SK-N-SH treated with all-trans-retinoic acid at 6 μM for 48 hours (cell line): ENCODE results near the gene KIF6.
"Not testable (repeated sequence)": the region's sequence is repeated elsewhere in the genome, so short reads cannot be mapped to it uniquely, and the experiment has no call there.

ENCODE experiments used
- ATAC-seq: fragments of 200-7000 bp; cut with Tn5 transposase; 3 replicates; pipeline ENCODE4 v1.9.1; 2020; ENCODE audit warnings: mild to moderate bottlenecking, moderate library complexity
- ARNTL ChIP-seq: fragments of 450-650 bp; formaldehyde crosslinking; IDR thresholded peaks from 2 replicates; pipeline ENCODE4 v1.5.0; 2020; ENCODE audit warnings: low read depth, mild to moderate bottlenecking, moderate library complexity, borderline replicate concordance
- BACH2 ChIP-seq: fragments of 250-450 bp; sonication (Bioruptor Pico); IDR thresholded peaks from 2 replicates; pipeline ENCODE4 v1.9.0; 2021; ENCODE audit warnings: mild to moderate bottlenecking, borderline replicate concordance
- CSDC2 ChIP-seq: fragments of 250-450 bp; sonication (Bioruptor Pico); IDR thresholded peaks from 2 replicates; pipeline ENCODE4 v1.5.0; 2020; ENCODE audit warnings: mild to moderate bottlenecking, moderate library complexity
- ESRRG ChIP-seq: fragments of 250-450 bp; sonication (Bioruptor Pico); IDR thresholded peaks from 2 replicates; pipeline ENCODE4 v1.6.1; 2021; ENCODE audit warnings: mild to moderate bottlenecking
- ISL1 ChIP-seq: fragments of 250-450 bp; sonication (Bioruptor Pico); IDR thresholded peaks from 2 replicates; pipeline ENCODE4 v2.1.2; 2022; ENCODE audit warnings: mild to moderate bottlenecking, moderate library complexity
- OSR1 ChIP-seq: fragments of 250-450 bp; sonication (Bioruptor Pico); IDR thresholded peaks from 2 replicates; pipeline ENCODE4 v1.8.0; 2022; ENCODE audit warnings: moderate library complexity, mild to moderate bottlenecking, inconsistent platforms
- PATZ1 ChIP-seq: fragments of 250-450 bp; sonication (Bioruptor Pico); IDR thresholded peaks from 2 replicates; pipeline ENCODE4 v1.8.0; 2020; ENCODE audit warnings: mild to moderate bottlenecking, moderate library complexity, borderline replicate concordance
- POU6F1 ChIP-seq: fragments of 250-450 bp; sonication (Bioruptor Pico); IDR thresholded peaks from 2 replicates; pipeline ENCODE4 v1.8.0; 2021; ENCODE audit warnings: low read depth, mild to moderate bottlenecking, moderate library complexity, borderline replicate concordance
- PPARA ChIP-seq: fragments of 250-450 bp; sonication (Bioruptor Pico); IDR thresholded peaks from 2 replicates; pipeline ENCODE4 v1.5.0; 2020; ENCODE audit warnings: mild to moderate bottlenecking, borderline replicate concordance
- RARB ChIP-seq: fragments of 250-450 bp; sonication (Bioruptor Pico); IDR thresholded peaks from 2 replicates; pipeline ENCODE4 v1.8.0; 2021; ENCODE audit warnings: mild to moderate bottlenecking, moderate library complexity
- SNAI2 ChIP-seq: fragments of 250-450 bp; sonication (Bioruptor Pico); IDR thresholded peaks from 2 replicates; pipeline ENCODE4 v1.5.0; 2020; ENCODE audit warnings: mild to moderate bottlenecking, moderate library complexity
- TCF4 ChIP-seq: fragments of 250-450 bp; sonication (Bioruptor Pico); IDR thresholded peaks from 2 replicates; pipeline ENCODE4 v1.8.0; 2021; ENCODE audit warnings: mild to moderate bottlenecking, moderate library complexity, borderline replicate concordance
- TOX ChIP-seq: fragments of 250-450 bp; sonication (Bioruptor Pico); IDR thresholded peaks from 2 replicates; pipeline ENCODE4 v1.8.0; 2021; ENCODE audit warnings: mild to moderate bottlenecking, moderate library complexity, borderline replicate concordance
- ZC3H10 ChIP-seq: fragments of 250-450 bp; sonication (Bioruptor Pico); IDR thresholded peaks from 2 replicates; pipeline ENCODE4 v1.5.1; 2021; ENCODE audit warnings: mild to moderate bottlenecking, moderate library complexity
- ZFP3 ChIP-seq: fragments of 250-450 bp; sonication (Bioruptor Pico); IDR thresholded peaks from 2 replicates; pipeline ENCODE4 v1.5.0; 2020; ENCODE audit warnings: mild to moderate bottlenecking, moderate library complexity
- ZFP30 ChIP-seq: fragments of 450-650 bp; formaldehyde crosslinking; IDR thresholded peaks from 2 replicates; pipeline ENCODE4 v1.5.0; 2022; ENCODE audit warnings: mild to moderate bottlenecking, moderate library complexity
- ZNF565 ChIP-seq: fragments of 450-650 bp; formaldehyde crosslinking; conservative IDR thresholded peaks from 2 replicates; pipeline ENCODE4 v1.5.0; 2020; ENCODE audit warnings: low read depth, mild to moderate bottlenecking, moderate library complexity
- ZNF70 ChIP-seq: fragments of 450-650 bp; formaldehyde crosslinking; IDR thresholded peaks from 2 replicates; pipeline ENCODE4 v1.5.0; 2020; ENCODE audit warnings: mild to moderate bottlenecking, moderate library complexity
- TF ChIP-seq, protein P1 (sequence below): fragments of 250-450 bp; sonication (Bioruptor Pico); IDR thresholded peaks from 2 replicates; pipeline ENCODE4 v1.5.1; 2020; ENCODE audit warnings: low read depth, mild to moderate bottlenecking, moderate library complexity
- TF ChIP-seq, protein P2 (sequence below): fragments of 250-450 bp; sonication (Bioruptor Pico); IDR thresholded peaks from 2 replicates; pipeline ENCODE4 v1.5.1; 2021; ENCODE audit warnings: mild to moderate bottlenecking, moderate library complexity
- TF ChIP-seq, protein P3 (sequence below): fragments of 250-450 bp; sonication (Bioruptor Pico); IDR thresholded peaks from 2 replicates; pipeline ENCODE4 v1.5.0; 2020; ENCODE audit warnings: mild to moderate bottlenecking, moderate library complexity

KIF6 gene

GRCh38 chr6:39515006-39515405, 210.2 kb downstream of the KIF6 start:
- no peak for ATAC-seq
- TF ChIP-seq RARB (CRISPR knock-in tag) (no peak), ZC3H10 (CRISPR knock-in tag) (no peak), TOX (no peak), BACH2 (CRISPR knock-in tag) (no peak), CSDC2 (no peak), ZFP30 (CRISPR knock-in tag) (no peak), PPARA (CRISPR knock-in tag) (no peak), ISL1 (CRISPR knock-in tag) (no peak), ZFP3 (CRISPR knock-in tag) (no peak), TCF4 (no peak), ZNF70 (no peak)
- TF ChIP-seq, protein P1, sequence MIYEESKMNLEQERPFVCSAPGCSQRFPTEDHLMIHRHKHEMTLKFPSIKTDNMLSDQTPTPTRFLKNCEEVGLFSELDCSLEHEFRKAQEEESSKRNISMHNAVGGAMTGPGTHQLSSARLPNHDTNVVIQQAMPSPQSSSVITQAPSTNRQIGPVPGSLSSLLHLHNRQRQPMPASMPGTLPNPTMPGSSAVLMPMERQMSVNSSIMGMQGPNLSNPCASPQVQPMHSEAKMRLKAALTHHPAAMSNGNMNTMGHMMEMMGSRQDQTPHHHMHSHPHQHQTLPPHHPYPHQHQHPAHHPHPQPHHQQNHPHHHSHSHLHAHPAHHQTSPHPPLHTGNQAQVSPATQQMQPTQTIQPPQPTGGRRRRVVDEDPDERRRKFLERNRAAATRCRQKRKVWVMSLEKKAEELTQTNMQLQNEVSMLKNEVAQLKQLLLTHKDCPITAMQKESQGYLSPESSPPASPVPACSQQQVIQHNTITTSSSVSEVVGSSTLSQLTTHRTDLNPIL (CRISPR knock-in tag), result no peak

GRCh38 chr6:39509831-39510230, 215.4 kb downstream of the KIF6 start:
- ATAC-seq, result not testable (repeated sequence)

GRCh38 chr6:39508515-39508914, 216.7 kb downstream of the KIF6 start:
- TF ChIP-seq SNAI2 (CRISPR knock-in tag) (no peak), ISL1 (CRISPR knock-in tag) (no peak), PATZ1 (CRISPR knock-in tag) (no peak), ARNTL (CRISPR knock-in tag) (no peak), ESRRG (CRISPR knock-in tag) (no peak), ZC3H10 (CRISPR knock-in tag) (no peak), CSDC2 (no peak), ZNF70 (no peak), POU6F1 (no peak), ZFP30 (CRISPR knock-in tag) (no peak), OSR1 (CRISPR knock-in tag) (no peak), RARB (CRISPR knock-in tag) (no peak), ZNF565 (CRISPR knock-in tag) (no peak), BACH2 (CRISPR knock-in tag) (no peak)
- TF ChIP-seq, protein P2, sequence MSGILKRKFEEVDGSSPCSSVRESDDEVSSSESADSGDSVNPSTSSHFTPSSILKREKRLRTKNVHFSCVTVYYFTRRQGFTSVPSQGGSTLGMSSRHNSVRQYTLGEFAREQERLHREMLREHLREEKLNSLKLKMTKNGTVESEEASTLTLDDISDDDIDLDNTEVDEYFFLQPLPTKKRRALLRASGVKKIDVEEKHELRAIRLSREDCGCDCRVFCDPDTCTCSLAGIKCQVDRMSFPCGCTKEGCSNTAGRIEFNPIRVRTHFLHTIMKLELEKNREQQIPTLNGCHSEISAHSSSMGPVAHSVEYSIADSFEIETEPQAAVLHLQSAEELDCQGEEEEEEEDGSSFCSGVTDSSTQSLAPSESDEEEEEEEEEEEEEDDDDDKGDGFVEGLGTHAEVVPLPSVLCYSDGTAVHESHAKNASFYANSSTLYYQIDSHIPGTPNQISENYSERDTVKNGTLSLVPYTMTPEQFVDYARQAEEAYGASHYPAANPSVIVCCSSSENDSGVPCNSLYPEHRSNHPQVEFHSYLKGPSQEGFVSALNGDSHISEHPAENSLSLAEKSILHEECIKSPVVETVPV (CRISPR knock-in tag), result no peak
- TF ChIP-seq, protein P3, sequence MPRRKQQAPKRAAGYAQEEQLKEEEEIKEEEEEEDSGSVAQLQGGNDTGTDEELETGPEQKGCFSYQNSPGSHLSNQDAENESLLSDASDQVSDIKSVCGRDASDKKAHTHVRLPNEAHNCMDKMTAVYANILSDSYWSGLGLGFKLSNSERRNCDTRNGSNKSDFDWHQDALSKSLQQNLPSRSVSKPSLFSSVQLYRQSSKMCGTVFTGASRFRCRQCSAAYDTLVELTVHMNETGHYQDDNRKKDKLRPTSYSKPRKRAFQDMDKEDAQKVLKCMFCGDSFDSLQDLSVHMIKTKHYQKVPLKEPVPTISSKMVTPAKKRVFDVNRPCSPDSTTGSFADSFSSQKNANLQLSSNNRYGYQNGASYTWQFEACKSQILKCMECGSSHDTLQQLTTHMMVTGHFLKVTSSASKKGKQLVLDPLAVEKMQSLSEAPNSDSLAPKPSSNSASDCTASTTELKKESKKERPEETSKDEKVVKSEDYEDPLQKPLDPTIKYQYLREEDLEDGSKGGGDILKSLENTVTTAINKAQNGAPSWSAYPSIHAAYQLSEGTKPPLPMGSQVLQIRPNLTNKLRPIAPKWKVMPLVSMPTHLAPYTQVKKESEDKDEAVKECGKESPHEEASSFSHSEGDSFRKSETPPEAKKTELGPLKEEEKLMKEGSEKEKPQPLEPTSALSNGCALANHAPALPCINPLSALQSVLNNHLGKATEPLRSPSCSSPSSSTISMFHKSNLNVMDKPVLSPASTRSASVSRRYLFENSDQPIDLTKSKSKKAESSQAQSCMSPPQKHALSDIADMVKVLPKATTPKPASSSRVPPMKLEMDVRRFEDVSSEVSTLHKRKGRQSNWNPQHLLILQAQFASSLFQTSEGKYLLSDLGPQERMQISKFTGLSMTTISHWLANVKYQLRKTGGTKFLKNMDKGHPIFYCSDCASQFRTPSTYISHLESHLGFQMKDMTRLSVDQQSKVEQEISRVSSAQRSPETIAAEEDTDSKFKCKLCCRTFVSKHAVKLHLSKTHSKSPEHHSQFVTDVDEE, result no peak
- TF ChIP-seq, all 23 proteins: peak for 0
- ATAC-seq, result no peak
